ENCODE results near the gene KRTAP23-1. TPM values are rescaled to one million over a fixed set of nuclear protein-coding genes. Genes with fewer than 3 reads are reported as not detected.

Gene KRTAP23-1
- total RNA-seq, 1 donor from 2014 or later: not detected

GRCh38 chr21:30355906-30356305 is 7.5 kb upstream of the KRTAP23-1 start:
- no peaks in the 10 kb centered on the region for H3K36me3 ChIP-seq
- no peak for TF ChIP-seq CTCF (IDR thresholded peaks at IDR 0.05)
- H3K4me1 ChIP-seq: no peaks in the 10 kb centered on the region
- H3K9me3 ChIP-seq: no peaks in the 10 kb centered on the region
- ATAC-seq (no peak), DNase-seq (no peak)
- no peak overlapping the region for H3K4me3 ChIP-seq
- H3K27ac ChIP-seq: no peak overlapping the region
- no peaks in the 10 kb centered on the region for H3K27me3 ChIP-seq (ENCODE audit: low read depth)
- intact Hi-C loops (cut with DNase I): no loop called here

- Histone ChIP-seq H3K27me3 (ENCODE audit: low read depth) (no peaks in the 10 kb centered on the region), H3K4me1 (no peaks in the 10 kb centered on the region), H3K9me3 (no peaks in the 10 kb centered on the region), H3K36me3 (no peaks in the 10 kb centered on the region), H3K27ac (no peak overlapping the region), H3K4me3 (no peak overlapping the region)
- intact Hi-C loops (cut with DNase I): no loop called here
- no peak for TF ChIP-seq CTCF (IDR thresholded peaks at IDR 0.05)
- DNase-seq (no peak), ATAC-seq (no peak)
Measured at GRCh38 chr21:30354308-30355005, 6.1 kb upstream of the KRTAP23-1 start.

GRCh38 chr21:30351534-30351933 is 3.1 kb upstream of the KRTAP23-1 start:
- H3K4me3 ChIP-seq: no peak overlapping the region
- no peaks in the 10 kb centered on the region for H3K4me1 ChIP-seq
- DNase-seq (no peak), ATAC-seq (no peak)
- no peaks in the 10 kb centered on the region for H3K36me3 ChIP-seq
- H3K9me3 ChIP-seq: no peaks in the 10 kb centered on the region
- intact Hi-C loops (cut with DNase I): no loop called here
- TF ChIP-seq CTCF (IDR thresholded peaks at IDR 0.05): no peak
- no peak overlapping the region for H3K27ac ChIP-seq
- no peaks in the 10 kb centered on the region for H3K27me3 ChIP-seq (ENCODE audit: low read depth)

GRCh38 chr21:30349572-30349971 is 1.2 kb upstream of the KRTAP23-1 start:
- no peaks in the 10 kb centered on the region for H3K36me3 ChIP-seq
- intact Hi-C loops (cut with DNase I): no loop called here
- no peaks in the 10 kb centered on the region for H3K9me3 ChIP-seq
- ATAC-seq (no peak), DNase-seq (no peak)
- H3K27me3 ChIP-seq (ENCODE audit: low read depth): no peaks in the 10 kb centered on the region
- no peak for TF ChIP-seq CTCF (IDR thresholded peaks at IDR 0.05)
- no peaks in the 10 kb centered on the region for H3K4me1 ChIP-seq
- no peak overlapping the region for H3K4me3 ChIP-seq
- H3K27ac ChIP-seq: no peak overlapping the region

GRCh38 chr21:30345014-30345413 is 3.4 kb downstream of the KRTAP23-1 start:
- DNase-seq: no peak
- H3K4me3 ChIP-seq: no peak overlapping the region
- ATAC-seq: no peak
- H3K9me3 ChIP-seq: no peaks in the 10 kb centered on the region
- no peaks in the 10 kb centered on the region for H3K36me3 ChIP-seq
- no peak for TF ChIP-seq CTCF (IDR thresholded peaks at IDR 0.05)
- H3K27ac ChIP-seq: no peak overlapping the region
- no peaks in the 10 kb centered on the region for H3K4me1 ChIP-seq
- intact Hi-C loops (cut with DNase I): no loop called here
- H3K27me3 ChIP-seq (ENCODE audit: low read depth): no peaks in the 10 kb centered on the region

Data from lower lobe of right lung (tissue), 2 donors.